IMR-90 (cell line): ENCODE results near the gene CYP39A1. TPM values are rescaled to one million over a fixed set of nuclear protein-coding genes. Genes with fewer than 3 reads are reported as not detected.

ENCODE experiments used
- ATAC-seq: fragments of 200-7000 bp; cut with Tn5 transposase; 2 replicates; pipeline ENCODE4 v1.9.1; 2020; ENCODE audit warnings: low read depth, mild to moderate bottlenecking, moderate library complexity
- BruUV-seq: library from RNA; stranded (reverse); fragments of 400-500 nt; replicated peaks from 2 replicates; lab custom pipeline; 2021; lab: Mats Ljungman, UMichigan
- CTCF ChIA-PET: fragments of 300-600 bp; formaldehyde crosslinking; extraction: SDS; loops from one replicate; lab custom pipeline; 2021; ENCODE audit warnings: antibody characterized with exemption; lab: Yijun Ruan, JAX
- POLR2A ChIA-PET: fragments of 300-600 bp; sonication (Branson Sonifier 250); formaldehyde crosslinking; loops from one replicate; lab custom pipeline; 2022; ENCODE audit warnings: antibody characterized with exemption; ENCODE audit not compliant: unreplicated experiment; lab: Charles Lee
- DNase-seq: peaks from one replicate; pipeline ENCODE4 v3.0.0; 2013
- H2AFZ ChIP-seq: replicated peaks from 2 replicates; pipeline ENCODE3; 2013; ENCODE audit warnings: low read length, mild to moderate bottlenecking; ENCODE audit not compliant: poor library complexity
- H2AK5ac ChIP-seq: 2 replicates; pipeline ENCODE4 v1.6.1; 2013; ENCODE audit warnings: low read depth, low read length, inconsistent platforms
- H2AK9ac ChIP-seq: replicated peaks from 2 replicates; pipeline ENCODE3; 2013; ENCODE audit warnings: mild to moderate bottlenecking, low read depth, low read length, moderate library complexity; ENCODE audit not compliant: poor library complexity
- H2BK120ac ChIP-seq: 2 replicates; pipeline ENCODE4 v1.6.1; 2013; ENCODE audit warnings: low read depth, low read length, inconsistent platforms
- H2BK15ac ChIP-seq: 3 replicates; pipeline ENCODE4 v1.6.1; 2013; ENCODE audit warnings: low read depth, low read length, inconsistent platforms
- H2BK20ac ChIP-seq: 2 replicates; pipeline ENCODE4 v1.6.1; 2013; ENCODE audit warnings: low read depth, mild to moderate bottlenecking, inconsistent platforms, low read length, moderate library complexity
- H2BK5ac ChIP-seq: 2 replicates; pipeline ENCODE4 v1.6.1; 2013; ENCODE audit warnings: mild to moderate bottlenecking, low read depth, low read length, inconsistent platforms; ENCODE audit not compliant: poor library complexity, severe bottlenecking
- H3K14ac ChIP-seq: replicated peaks from 2 replicates; pipeline ENCODE4 v1.6.1; 2013; ENCODE audit warnings: low read depth, low read length, inconsistent platforms
- H3K18ac ChIP-seq: 2 replicates; pipeline ENCODE4 v1.6.1; 2013; ENCODE audit warnings: low read depth, low read length, control low read depth
- H3K23ac ChIP-seq: 2 replicates; pipeline ENCODE4 v1.6.1; 2013; ENCODE audit warnings: low read depth, low read length, inconsistent platforms
- H3K27ac ChIP-seq: 2 replicates; pipeline ENCODE4 v1.5.1; 2013; ENCODE audit warnings: mild to moderate bottlenecking, control low read depth, low read length; ENCODE audit not compliant: insufficient read depth
- H3K27me3 ChIP-seq: 2 replicates; pipeline ENCODE4 v1.6.1; 2013; ENCODE audit warnings: low read length; ENCODE audit not compliant: control insufficient read depth, insufficient read depth
- H3K36me3 ChIP-seq: 2 replicates; pipeline ENCODE4 v1.6.1; 2013; ENCODE audit warnings: low read length, mixed read lengths; ENCODE audit not compliant: control insufficient read depth, insufficient read depth
- H3K4ac ChIP-seq: 2 replicates; pipeline ENCODE4 v1.6.1; 2013; ENCODE audit warnings: low read depth, low read length, inconsistent platforms
- H3K4me1 ChIP-seq: 2 replicates; pipeline ENCODE4 v1.6.1; 2013; ENCODE audit warnings: low read length, mixed read lengths; ENCODE audit not compliant: control insufficient read depth, insufficient read depth
- H3K4me2 ChIP-seq: 2 replicates; pipeline ENCODE4 v1.6.1; 2013; ENCODE audit warnings: low read depth, mild to moderate bottlenecking, control low read depth, low read length, moderate library complexity
- H3K4me3 ChIP-seq: 2 replicates; pipeline ENCODE4 v1.5.1; 2013; ENCODE audit warnings: low read depth, mild to moderate bottlenecking, control low read depth, low read length, moderate library complexity; ENCODE audit not compliant: insufficient read depth
- H3K56ac ChIP-seq: 2 replicates; pipeline ENCODE4 v1.6.1; 2013; ENCODE audit warnings: low read length, inconsistent platforms; ENCODE audit not compliant: insufficient read depth; ENCODE audit errors: extremely low read depth
- H3K79me1 ChIP-seq, 2 experiments: 2 replicates each; pipeline ENCODE4 v1.6.1; 2013; ENCODE audit warnings: low read length in 2 of 2, inconsistent platforms in 1 of 2, low read depth in 1 of 2
- H3K9ac ChIP-seq: 2 replicates; pipeline ENCODE4 v1.6.1; 2013; ENCODE audit warnings: low read depth, low read length, control low read depth
- H3K9me1 ChIP-seq: 2 replicates; pipeline ENCODE4 v1.6.1; 2013; ENCODE audit warnings: low read length, inconsistent platforms; ENCODE audit not compliant: insufficient read depth
- H3K9me3 ChIP-seq: 2 replicates; pipeline ENCODE4 v1.6.1; 2013; ENCODE audit warnings: low read length; ENCODE audit not compliant: control insufficient read depth, insufficient read depth
- H4K20me1 ChIP-seq: 2 replicates; pipeline ENCODE4 v1.6.1; 2013; ENCODE audit warnings: low read length, inconsistent platforms; ENCODE audit not compliant: insufficient read depth
- H4K5ac ChIP-seq: 2 replicates; pipeline ENCODE4 v1.6.1; 2013; ENCODE audit warnings: mild to moderate bottlenecking, low read depth, low read length, control low read depth
- H4K8ac ChIP-seq, 2 experiments: 2 replicates each; pipeline ENCODE4 v1.6.1; 2013; ENCODE audit warnings: low read depth in 2 of 2, low read length in 2 of 2, control low read depth in 1 of 2, inconsistent platforms in 1 of 2
- H4K91ac ChIP-seq: 2 replicates; pipeline ENCODE4 v1.6.1; 2013; ENCODE audit warnings: low read depth, low read length, inconsistent platforms; ENCODE audit not compliant: insufficient read depth
- BHLHE40 ChIP-seq: fragments of 150-350 bp; IDR thresholded peaks from 2 replicates; pipeline ENCODE4 v1.6.1; 2016; ENCODE audit warnings: mild to moderate bottlenecking, low read depth, low read length
- CEBPB ChIP-seq: IDR thresholded peaks from 2 replicates; pipeline ENCODE4 v1.6.1; 2012; ENCODE audit warnings: low read depth, low read length, improper control_type of control experiment
- CHD1 ChIP-seq: IDR thresholded peaks from 2 replicates; pipeline ENCODE4 v1.6.1; 2012; ENCODE audit warnings: low read depth, low read length, improper control_type of control experiment
- CTCF ChIP-seq: conservative IDR thresholded peaks from 2 replicates; pipeline ENCODE4 v1.5.1; 2012; ENCODE audit warnings: mild to moderate bottlenecking, low read depth, low read length, improper control_type of control experiment
- ELK1 ChIP-seq: fragments of 150-350 bp; IDR thresholded peaks from 2 replicates; pipeline ENCODE4 v1.6.1; 2016; ENCODE audit warnings: low read depth, mild to moderate bottlenecking, low read length, moderate library complexity, borderline replicate concordance
- FOS ChIP-seq: fragments of 150-350 bp; IDR thresholded peaks from 2 replicates; pipeline ENCODE4 v1.6.1; 2016; ENCODE audit warnings: low read depth, low read length
- MAFK ChIP-seq: IDR thresholded peaks from 2 replicates; pipeline ENCODE4 v1.6.1; 2012; ENCODE audit warnings: low read depth, low read length, improper control_type of control experiment
- MAZ ChIP-seq: IDR thresholded peaks from 2 replicates; pipeline ENCODE4 v1.6.1; 2012; ENCODE audit warnings: low read depth, mild to moderate bottlenecking, low read length, improper control_type of control experiment, moderate library complexity, borderline replicate concordance
- MXI1 ChIP-seq: IDR thresholded peaks from 2 replicates; pipeline ENCODE4 v1.6.1; 2012; ENCODE audit warnings: low read depth, mild to moderate bottlenecking, low read length, moderate library complexity, borderline replicate concordance
- NFE2L2 ChIP-seq: fragments of 150-350 bp; IDR thresholded peaks from 2 replicates; pipeline ENCODE4 v1.6.1; 2016; ENCODE audit warnings: low read depth, mild to moderate bottlenecking, low read length
- POLR2A ChIP-seq: IDR thresholded peaks from 2 replicates; pipeline ENCODE4 v1.6.1; 2012; ENCODE audit warnings: mild to moderate bottlenecking, low read depth, low read length
- RAD21 ChIP-seq: IDR thresholded peaks from 2 replicates; pipeline ENCODE4 v1.6.1; 2012; ENCODE audit warnings: low read length, improper control_type of control experiment
- RCOR1 ChIP-seq: IDR thresholded peaks from 2 replicates; pipeline ENCODE4 v1.6.1; 2012; ENCODE audit warnings: mild to moderate bottlenecking, low read length, improper control_type of control experiment; ENCODE audit not compliant: insufficient replicate concordance
- RFX5 ChIP-seq: IDR thresholded peaks from 2 replicates; pipeline ENCODE4 v1.8.0; 2012; ENCODE audit warnings: low read depth, mild to moderate bottlenecking, low read length, moderate library complexity
- SMC3 ChIP-seq: fragments of 150-350 bp; IDR thresholded peaks from 2 replicates; pipeline ENCODE4 v1.6.1; 2016; ENCODE audit warnings: low read depth, mild to moderate bottlenecking, antibody characterized with exemption, low read length, moderate library complexity
- USF2 ChIP-seq: fragments of 150-350 bp; IDR thresholded peaks from 2 replicates; pipeline ENCODE4 v1.6.1; 2017; ENCODE audit warnings: mild to moderate bottlenecking, antibody characterized with exemption, low read length, low read depth
- WGBS, 2 experiments: methylation state at CpG; one replicate each; pipeline versions ENCODE4 v1.1.5 to v1.1.7; 2013; ENCODE audit warnings: missing lambda C conversion rate in 2 of 2; ENCODE audit not compliant: insufficient read length in 1 of 2; ENCODE audit errors: extremely low coverage in 2 of 2; 5-methylcytosine and 5-hydroxymethylcytosine counted together
- dilution Hi-C: fragments of 300-500 bp; cut with HindIII; formaldehyde crosslinking; loops from one replicate; pipeline ENCODE4 v1.14.3; 2018; ENCODE audit warnings: low sequenced_read_pairs; ENCODE audit not compliant: unreplicated experiment
- in situ Hi-C: fragments of 300-500 bp; cut with MboI; formaldehyde crosslinking; loops from 3 replicates; pipeline ENCODE4 v1.14.3; 2019; ENCODE audit warnings: low sequenced_read_pairs, inconsistent platforms, mixed read lengths
- intact Hi-C: fragments of 100-400 bp; cut with micrococcal nuclease; formaldehyde crosslinking; loops from 2 replicates; pipeline ENCODE4 v1.10.0; 2022
- polyA plus RNA-seq, 3 experiments: library from polyadenylated mRNA; depleted of rRNA; stranded (reverse); fragments of >200 nt; gene quantifications; 2 replicates each; pipeline ENCODE4 v1.2.3, GENCODE V29; 2012; ENCODE audit warnings: low replicate concordance in 1 of 3
- total RNA-seq: library from RNA; depleted of rRNA; stranded (reverse); fragments of >200 nt; gene quantifications from 2 replicates; pipeline ENCODE4 v1.2.3, GENCODE V29; 2012

The CYP39A1 gene
- total and polyA plus RNA-seq, 2 of the 4 experiments (the other 2 are of a cell fraction), result 0.03 TPM; not detected in 1

- POLR2A ChIA-PET, result interaction anchor here (0.6 kb wide), 1 partner anchor 375 kb away, joined by 3 read pairs; no protein-coding TSS in a partner anchor
- no CpG with 5 or more reads among the region's 7 CpGs for WGBS, 2 experiments
- Histone ChIP-seq H3K4me3 (no peak overlapping the region), H3K9ac (no peak overlapping the region), H3K14ac (no peak overlapping the region), H2BK20ac (no peak overlapping the region), H3K36me3 (no peaks in the 10 kb centered on the region), H4K5ac (no peak overlapping the region), H3K23ac (no peak overlapping the region), H2AK9ac (no peak overlapping the region), H2BK5ac (no peak overlapping the region), H3K4me1 (no peaks in the 10 kb centered on the region), H3K79me1 (no peaks in the 10 kb centered on the region), H3K56ac (no peak overlapping the region), H3K27ac (no peak overlapping the region), H3K9me3 (no peaks in the 10 kb centered on the region), H2BK120ac (no peak overlapping the region), H4K8ac (no peak overlapping the region), H3K4me2 (no peak overlapping the region), H3K27me3 (no peaks in the 10 kb centered on the region), H2AFZ (no peak overlapping the region), H3K18ac (no peak overlapping the region), H3K9me1 (no peaks in the 10 kb centered on the region), H2BK15ac (no peak overlapping the region), H4K20me1 (no peaks in the 10 kb centered on the region), H3K4ac (no peak overlapping the region), H2AK5ac (no peak overlapping the region), H4K91ac (no peak overlapping the region)
- intact Hi-C loops (no loop called here), dilution Hi-C loops (no loop called here), in situ Hi-C loops (no loop called here)
- CTCF ChIA-PET, result interaction anchor here (1.2 kb wide), 1 partner anchor 24 kb away, joined by 3 read pairs; no protein-coding TSS in a partner anchor
- ATAC-seq, result no peak
- TF ChIP-seq CEBPB, result no peak
- TF ChIP-seq MXI1, result no peak
- TF ChIP-seq CHD1, result no peak
- TF ChIP-seq SMC3, result no peak
- no peak for TF ChIP-seq RAD21
- no peak for TF ChIP-seq MAFK
- TF ChIP-seq RCOR1, result no peak
- TF ChIP-seq RFX5, result no peak
- no peak for TF ChIP-seq POLR2A
- TF ChIP-seq BHLHE40, result no peak
- TF ChIP-seq CTCF, result no peak
- no peak for TF ChIP-seq MAZ
- TF ChIP-seq USF2, result no peak
- no peak for TF ChIP-seq FOS
- no peak for TF ChIP-seq NFE2L2
- no peak for TF ChIP-seq ELK1
- no peak for DNase-seq
- BruUV-seq, result no TSS peak
Observed at GRCh38 chr6:46511320-46511719, 141.3 kb downstream of the CYP39A1 start.
